Urinary bladder (tissue), 4 donors: Measurements from ENCODE around the gene C14orf93. TPM values are rescaled to one million over a fixed set of nuclear protein-coding genes. Genes with fewer than 3 reads are reported as not detected.
"Not testable (repeated sequence)": the region's sequence is repeated elsewhere in the genome, so short reads cannot be mapped to it uniquely, and the experiment has no call there.

Source experiments
- DNase-seq: peaks from one replicate; pipeline ENCODE4 v3.0.0-alpha.2; 2015; ENCODE audit errors: extremely low spot score
- H3K27ac ChIP-seq: one replicate; pipeline ENCODE4 v1.5.1; 2013; ENCODE audit warnings: low read depth, mild to moderate bottlenecking, moderate library complexity
- H3K36me3 ChIP-seq: one replicate; pipeline ENCODE4 v1.6.1; 2013; ENCODE audit warnings: mild to moderate bottlenecking, moderate library complexity; ENCODE audit not compliant: insufficient read depth
- H3K4me1 ChIP-seq: one replicate; pipeline ENCODE4 v1.6.1; 2013; ENCODE audit warnings: mild to moderate bottlenecking, moderate library complexity; ENCODE audit not compliant: insufficient read depth
- H3K4me3 ChIP-seq: one replicate; pipeline ENCODE4 v1.5.1; 2013; ENCODE audit warnings: low read depth, low read length
- WGBS: extraction: QIAGEN DNeasy Blood & Tissue Kit; methylation state at CpG from one replicate; pipeline ENCODE4 v1.1.7; 2013; 5-methylcytosine and 5-hydroxymethylcytosine counted together
- polyA plus RNA-seq: library from polyadenylated mRNA; stranded (reverse); fragments of 200-250 nt; gene quantifications from one replicate; pipeline ENCODE4 v1.2.3, GENCODE V29; 2013
- total RNA-seq: library from RNA; depleted of rRNA; stranded (reverse); fragments of >200 nt; gene quantifications from one replicate; pipeline ENCODE4 v1.2.3, GENCODE V29; 2014
- donor health status: healthy with polysubstance abuse.
- donor health status: healthy.

C14orf93 gene
- total and polyA plus RNA-seq, 2 donors, result 10.4 to 14.5 TPM

DNA sequence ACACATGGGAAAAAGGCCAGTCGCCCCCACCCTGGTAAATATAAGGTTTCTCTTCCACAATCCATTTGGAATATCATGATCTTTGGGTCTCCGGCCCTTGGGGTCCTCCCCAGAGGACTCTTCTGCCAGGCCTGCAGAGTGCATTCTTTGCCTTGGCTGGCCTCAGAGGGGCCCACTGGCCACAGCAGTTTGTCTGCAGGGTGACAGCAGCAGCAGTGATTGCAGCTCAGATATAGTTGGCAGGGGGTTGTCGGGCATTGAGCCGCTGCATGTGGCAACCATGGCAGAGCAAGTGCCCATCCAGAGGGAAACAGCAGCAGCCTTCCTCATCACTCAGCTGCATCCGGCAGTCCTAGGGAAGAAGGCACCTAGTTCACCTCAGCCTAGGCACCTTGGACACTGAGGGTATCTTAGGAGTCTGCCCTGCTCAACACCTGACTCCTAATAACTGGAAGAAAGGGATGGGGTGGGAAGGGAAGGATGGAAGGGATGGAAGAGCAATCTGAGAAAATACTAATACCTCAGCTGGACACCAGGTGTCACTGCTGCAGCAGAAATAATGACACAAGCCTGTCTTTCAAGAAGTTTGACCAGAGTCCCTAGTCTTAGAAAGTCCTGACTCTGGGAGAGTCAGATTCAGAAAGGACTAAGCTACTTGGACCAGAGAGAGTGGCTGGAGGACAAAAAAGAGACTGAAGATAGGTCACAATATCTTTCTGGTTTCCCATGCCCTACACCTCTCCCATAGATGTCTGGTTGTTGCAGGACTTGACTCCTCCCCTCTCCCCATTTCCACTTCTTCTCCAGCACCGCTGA, 36.5 kb downstream of the C14orf93 start:
- 84% methylated on average over 6 of the region's 6 CpGs for WGBS
- no peak overlapping the region for H3K4me3 ChIP-seq
- no peaks in the 10 kb centered on the region for H3K4me1 ChIP-seq
- DNase-seq, result no peak
- H3K27ac ChIP-seq, result no peak overlapping the region
- H3K36me3 ChIP-seq, result no peaks in the 10 kb centered on the region

DNA sequence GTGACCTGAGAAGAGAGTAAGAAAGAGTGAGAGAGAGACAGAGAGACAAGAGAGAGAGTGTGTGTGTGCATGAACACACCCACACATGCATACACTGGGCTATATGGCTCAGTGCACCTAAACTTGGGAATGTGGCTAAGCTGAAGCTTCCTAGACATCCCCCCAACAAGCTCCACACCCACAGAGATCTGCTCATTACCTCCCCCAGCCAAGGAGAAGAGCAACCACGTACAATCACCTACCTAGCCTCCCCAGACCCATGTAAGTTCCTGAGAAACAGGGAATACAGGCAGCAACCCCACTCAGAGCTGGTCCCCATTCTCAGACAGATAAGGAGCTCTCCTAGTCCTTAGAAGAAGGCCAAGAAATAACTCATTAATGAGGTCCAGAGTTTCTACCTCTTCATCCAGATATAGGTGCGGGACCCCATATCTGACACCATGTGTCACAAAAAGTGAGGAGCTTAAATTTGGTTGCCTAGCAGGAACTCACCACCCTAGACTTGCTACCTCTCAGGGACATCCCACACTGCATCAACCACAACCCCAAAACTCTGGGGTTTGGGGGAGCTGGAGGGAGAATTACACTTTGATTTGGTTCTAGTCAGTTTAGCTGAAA, 37.5 kb downstream of the C14orf93 start:
- DNase-seq, result no peak
- H3K4me1 ChIP-seq, result no peaks in the 10 kb centered on the region
- H3K36me3 ChIP-seq, result no peaks in the 10 kb centered on the region
- 91% methylated on average over 2 of the region's 2 CpGs for WGBS
- H3K4me3 ChIP-seq, result no peak overlapping the region
- no peak overlapping the region for H3K27ac ChIP-seq

DNA sequence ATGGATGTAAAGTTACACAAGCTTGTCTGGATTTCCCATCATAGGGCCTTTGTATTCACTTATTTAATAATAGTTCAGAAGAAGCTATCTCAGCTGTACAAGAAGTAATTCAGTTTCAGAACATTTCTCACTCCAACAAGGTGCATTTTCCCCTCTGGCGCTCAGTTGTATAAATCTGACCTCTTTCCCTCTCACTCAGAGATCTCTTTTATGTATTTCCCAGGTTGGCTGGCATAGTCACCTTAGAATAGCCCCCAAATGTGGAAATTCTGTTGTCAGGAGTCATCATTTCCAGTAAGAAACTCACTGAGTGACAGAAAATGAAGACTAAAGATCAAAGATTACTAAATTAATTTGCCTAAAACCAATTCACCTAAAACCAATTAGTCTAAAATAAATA, 38.8 kb downstream of the C14orf93 start:
- Histone ChIP-seq H3K4me1 (no peaks in the 10 kb centered on the region), H3K4me3 (no peak overlapping the region), H3K36me3 (no peaks in the 10 kb centered on the region), H3K27ac (no peak overlapping the region)
- no peak for DNase-seq
- 97% methylated on average over 1 of the region's 1 CpG for WGBS

DNA sequence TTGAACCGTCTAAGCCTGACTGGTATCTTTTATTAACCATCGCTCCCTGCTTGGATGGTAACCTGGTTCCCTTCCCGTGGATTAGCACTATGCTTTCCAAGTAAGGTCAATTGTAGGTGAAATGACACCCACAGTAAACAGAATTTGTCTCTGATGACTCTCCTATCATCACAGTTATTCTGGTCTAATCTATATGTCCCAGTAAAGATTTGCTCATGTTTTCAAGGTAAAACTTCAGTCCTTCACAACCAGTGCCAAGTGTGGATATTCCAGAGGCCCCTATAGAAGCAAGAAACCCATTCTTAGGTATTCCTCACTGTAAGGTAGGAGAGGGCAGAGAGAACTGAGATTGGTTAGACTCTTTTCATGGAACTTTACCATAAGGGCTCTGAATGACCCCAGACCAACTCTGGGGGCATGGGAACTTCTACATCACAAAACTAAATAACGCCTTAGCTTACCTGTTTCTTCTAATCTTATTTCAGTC, 43.1 kb downstream of the C14orf93 start:
- H3K4me1 ChIP-seq, result no peaks in the 10 kb centered on the region
- 49% methylated on average over 4 of the region's 4 CpGs for WGBS
- H3K4me3 ChIP-seq, result no peak overlapping the region
- no peak overlapping the region for H3K27ac ChIP-seq
- DNase-seq, result no peak
- no peaks in the 10 kb centered on the region for H3K36me3 ChIP-seq

DNA sequence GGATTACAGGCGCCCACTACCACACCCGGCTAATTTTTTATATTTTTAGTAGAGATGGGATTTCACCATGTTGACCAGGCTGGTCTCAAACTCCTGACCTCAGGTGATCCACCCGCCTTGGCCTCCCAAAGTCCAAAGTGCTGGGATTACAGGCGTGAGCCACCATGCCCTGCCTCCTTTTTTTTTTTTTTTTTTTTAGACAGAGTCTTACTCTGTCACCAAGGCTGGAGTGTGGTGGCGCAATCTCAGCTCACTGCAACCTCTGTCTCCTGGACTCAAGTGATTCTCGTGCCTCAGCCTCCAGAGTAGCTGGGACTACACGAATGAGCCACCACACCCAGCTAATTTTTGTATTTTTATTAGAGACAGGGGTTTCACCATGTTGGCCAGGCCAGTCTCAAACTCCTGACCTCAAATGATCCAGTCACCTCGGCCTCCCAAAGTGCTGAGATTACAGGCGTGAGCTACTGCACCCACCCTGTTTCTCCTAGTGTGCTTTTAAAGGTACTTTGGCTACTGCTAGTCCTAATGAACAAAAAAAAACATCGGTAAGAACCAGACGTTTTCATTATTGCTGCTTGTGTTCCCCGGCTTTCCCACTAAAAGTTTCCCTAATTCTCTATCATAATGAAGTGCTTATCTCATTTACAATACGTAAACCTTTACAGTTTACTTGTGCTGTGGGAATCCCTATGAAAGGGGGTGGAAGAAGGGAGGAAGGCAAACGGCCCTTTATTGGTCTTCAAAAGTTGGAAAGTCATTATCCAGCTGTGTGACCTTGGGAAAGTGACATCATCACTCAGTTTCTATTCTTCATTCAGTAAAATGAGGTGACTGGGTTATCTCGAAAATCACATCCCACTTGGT, 43.8 kb downstream of the C14orf93 start:
- DNase-seq, H3K36me3 ChIP-seq, H3K27ac ChIP-seq, H3K4me3 ChIP-seq, H3K4me1 ChIP-seq: not testable (repeated sequence)
- 54% methylated on average over 15 of the region's 15 CpGs for WGBS

DNA sequence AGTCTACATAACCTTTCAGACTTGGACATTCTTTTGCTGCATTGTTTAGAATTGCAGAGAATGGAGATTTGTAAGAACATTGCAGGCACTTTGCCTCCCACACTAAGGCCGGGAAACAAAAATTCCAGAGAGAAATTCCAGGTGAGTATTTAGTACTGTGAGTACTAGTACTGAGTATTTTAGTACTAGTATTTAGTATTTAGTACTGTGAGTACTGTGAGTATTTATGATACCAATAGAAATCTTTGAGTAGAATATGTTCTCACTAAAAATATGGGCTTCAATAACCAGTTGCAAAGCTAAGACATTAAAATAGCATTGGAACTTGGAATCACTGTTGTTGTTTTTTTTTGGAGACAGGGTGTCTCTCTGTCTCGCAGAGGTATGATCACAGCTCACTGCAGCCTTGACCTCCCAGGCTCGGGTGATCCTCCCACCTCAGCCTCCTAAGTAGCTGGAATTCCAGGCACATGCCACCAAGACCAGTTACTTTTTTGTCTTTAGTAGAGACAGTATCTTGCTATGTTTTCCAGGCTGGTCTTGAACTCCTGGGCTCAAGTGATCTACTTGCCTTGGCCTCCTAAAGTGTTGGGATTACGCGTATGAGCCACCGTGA, 47.8 kb downstream of the C14orf93 start:
- WGBS, result 93% methylated on average over 6 of the region's 6 CpGs
- H3K4me3 ChIP-seq, result no peak overlapping the region
- DNase-seq, result no peak
- no peak overlapping the region for H3K27ac ChIP-seq
- no peaks in the 10 kb centered on the region for H3K4me1 ChIP-seq
- H3K36me3 ChIP-seq, result no peaks in the 10 kb centered on the region

DNA sequence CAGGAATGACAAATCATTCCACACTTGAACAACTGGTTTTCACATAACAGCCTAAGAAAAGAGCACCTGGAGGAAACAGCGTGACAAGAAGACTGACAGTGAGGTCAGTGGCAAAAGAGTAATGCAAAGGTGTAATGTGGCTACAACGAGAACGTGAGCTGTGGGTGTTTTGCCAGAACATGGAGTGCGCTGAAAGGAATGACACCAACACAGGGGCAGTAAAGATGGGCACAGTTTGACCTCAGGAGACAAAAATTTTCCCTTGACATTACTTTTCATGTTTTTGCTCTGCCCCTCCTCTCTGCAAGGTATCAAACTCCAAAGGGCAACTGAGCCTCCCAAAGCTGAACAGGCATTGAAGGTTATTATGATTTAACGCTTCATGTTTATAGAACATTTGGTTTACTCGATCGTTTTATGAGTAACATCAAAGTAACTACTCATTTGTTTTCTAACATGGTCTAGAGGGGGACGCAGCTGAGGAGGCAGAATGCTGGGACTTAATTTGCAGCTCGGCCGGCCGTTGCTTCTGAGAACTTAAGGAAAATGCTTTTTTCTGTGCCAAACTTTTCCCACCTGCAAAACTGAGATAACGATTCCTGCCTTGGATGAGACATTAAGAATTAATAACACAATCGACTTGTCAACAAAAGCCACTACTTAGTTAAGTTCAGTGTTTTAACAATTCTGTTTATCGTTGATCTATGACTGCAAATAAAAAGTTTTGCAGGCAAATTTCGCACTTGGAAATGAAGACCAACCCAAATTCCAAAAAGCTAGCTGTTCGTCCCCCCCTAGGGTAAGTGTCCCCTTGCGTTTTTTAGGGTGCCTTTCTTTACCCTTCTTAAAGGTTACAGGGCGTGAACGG, 54.0 kb downstream of the C14orf93 start:
- H3K4me1 ChIP-seq, result no peaks in the 10 kb centered on the region
- H3K27ac ChIP-seq, result peak overlapping the region; percentile 94
- no peak for DNase-seq
- H3K4me3 ChIP-seq, result peak overlapping the region; percentile 64
- 17% methylated on average over 19 of the region's 19 CpGs for WGBS
- peaks cover 1% of the 10 kb centered on the region for H3K36me3 ChIP-seq

DNA sequence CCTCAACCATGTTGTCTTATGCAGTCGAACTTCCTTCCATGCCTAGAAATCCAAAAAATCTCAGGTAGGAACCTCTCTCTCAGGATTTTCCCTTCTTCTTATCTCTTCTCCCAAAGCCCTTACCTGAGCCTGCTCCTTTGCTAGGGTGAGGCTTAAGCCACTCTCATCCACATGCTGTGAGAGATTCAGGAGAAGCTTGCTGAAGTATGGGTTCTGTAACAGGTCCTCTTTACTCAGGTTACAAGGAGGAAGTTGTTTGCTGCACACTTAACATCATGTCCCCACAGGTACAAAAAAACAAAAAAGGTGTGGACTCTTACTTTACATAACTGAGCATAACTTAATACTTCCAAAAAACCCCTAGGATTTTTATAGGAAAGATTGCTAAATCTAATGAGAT, 57.5 kb downstream of the C14orf93 start:
- Histone ChIP-seq H3K36me3 (peaks cover 2% of the 10 kb centered on the region), H3K27ac (no peak overlapping the region), H3K4me3 (no peak overlapping the region), H3K4me1 (no peaks in the 10 kb centered on the region)
- no peak for DNase-seq
- WGBS, result 90% methylated on average over 1 of the region's 1 CpG

DNA sequence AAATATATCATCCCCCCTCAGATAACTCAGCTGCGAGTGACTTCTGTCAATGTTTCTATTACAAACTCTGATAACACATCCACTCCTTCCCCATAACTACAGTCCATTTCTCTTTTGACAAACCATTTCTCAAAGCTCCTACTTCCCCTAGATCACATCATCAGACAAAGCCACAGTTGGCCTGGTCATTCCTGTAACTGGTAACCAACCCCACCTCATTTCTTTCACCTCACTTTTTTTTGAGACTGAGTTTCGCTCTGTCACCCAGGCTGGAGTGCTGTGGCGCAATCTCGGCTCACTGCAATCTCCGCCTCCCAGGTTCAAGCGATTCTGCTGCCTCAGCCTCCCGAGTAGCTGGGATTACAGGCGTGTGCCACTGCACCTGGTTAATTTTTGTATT, 58.1 kb downstream of the C14orf93 start:
- H3K36me3 ChIP-seq, H3K4me1 ChIP-seq, DNase-seq, H3K27ac ChIP-seq, H3K4me3 ChIP-seq: not testable (repeated sequence)
- WGBS, result 93% methylated on average over 8 of the region's 8 CpGs

DNA sequence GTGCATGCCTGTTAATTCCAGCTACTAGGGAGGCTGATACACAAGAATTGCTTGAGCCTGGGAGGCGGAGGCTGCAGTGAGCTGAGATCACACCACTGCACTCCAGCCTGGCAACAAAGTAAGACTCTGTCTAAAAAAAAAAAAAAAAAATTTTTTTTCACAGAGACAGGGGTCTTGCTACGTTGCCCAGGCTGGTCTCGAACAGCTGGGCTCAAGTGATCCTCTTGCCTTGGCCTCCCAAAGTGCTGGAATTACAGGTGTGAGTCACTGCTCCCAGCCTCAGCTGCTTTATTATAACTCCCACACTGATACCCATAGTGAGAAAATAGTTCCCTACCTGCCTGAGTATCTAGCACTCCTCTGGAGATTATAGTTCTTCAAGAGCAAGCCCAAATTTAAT, 64.3 kb downstream of the C14orf93 start:
- WGBS, result 95% methylated on average over 3 of the region's 3 CpGs
- no peak for DNase-seq
- no peak overlapping the region for H3K4me3 ChIP-seq
- no peak overlapping the region for H3K27ac ChIP-seq
- H3K4me1 ChIP-seq, result no peaks in the 10 kb centered on the region
- peaks cover 3% of the 10 kb centered on the region for H3K36me3 ChIP-seq

DNA sequence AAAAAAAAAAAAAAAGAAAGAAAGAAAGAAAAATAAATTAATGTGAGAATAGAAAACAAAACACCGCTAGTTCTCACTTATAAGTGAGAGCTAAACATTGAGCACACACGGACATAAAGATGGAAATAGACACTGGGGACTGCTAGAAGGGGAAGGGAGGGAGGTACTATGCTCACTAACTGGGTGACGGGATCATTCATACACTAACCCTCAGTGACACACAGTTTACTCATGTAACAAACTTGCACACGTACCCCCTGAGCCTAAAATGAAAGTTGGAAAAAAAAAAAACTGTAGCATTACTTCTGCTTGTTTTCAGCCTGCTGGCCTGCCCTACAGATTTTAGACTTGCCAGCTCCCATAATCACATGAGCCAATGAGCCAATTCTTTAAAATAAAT, 70.3 kb downstream of the C14orf93 start:
- H3K36me3 ChIP-seq, result no peaks in the 10 kb centered on the region
- no peak overlapping the region for H3K4me3 ChIP-seq
- DNase-seq, result no peak
- H3K4me1 ChIP-seq, result no peaks in the 10 kb centered on the region
- no peak overlapping the region for H3K27ac ChIP-seq
- WGBS, result 94% methylated on average over 4 of the region's 4 CpGs
